ENCODE measurements around the gene ZNRD2. TPM values are rescaled to one million over a fixed set of nuclear protein-coding genes. Genes with fewer than 3 reads are reported as not detected.

Gene ZNRD2
- total RNA-seq, 4 donors from 2014 or later: 41.9 to 62.9 (median 50.6) TPM

- no peak for DNase-seq (ENCODE audit: low spot score in 2 of 2)
- WGBS, 2 donors: 38 to 65% methylated on average over 2 to 5 of the region's 5 CpGs
- no peak for TF ChIP-seq CTCF (IDR thresholded peaks at IDR 0.05)
- no peak for TF ChIP-seq POLR2A (IDR thresholded peaks at IDR 0.05)
- no peak overlapping the region for H3K4me3 ChIP-seq (ENCODE audit: low read depth, poor library complexity, severe bottlenecking)
- intact Hi-C loops (cut with DNase I; ENCODE audit: low total_unique reads): no loop called here
Measured at GRCh38 chr11:65559535-65559934, 10.7 kb upstream of the ZNRD2 start.

GRCh38 chr11:65559951-65560537, 10.2 kb upstream of the ZNRD2 start:
- intact Hi-C loops (cut with DNase I; ENCODE audit: low total_unique reads): no loop called here
- no peak overlapping the region for H3K4me3 ChIP-seq (ENCODE audit: low read depth, poor library complexity, severe bottlenecking)
- 25 to 28% methylated on average over 5 of the region's 5 CpGs for WGBS, 2 donors
- TF ChIP-seq CTCF (IDR thresholded peaks at IDR 0.05): no peak
- TF ChIP-seq POLR2A (IDR thresholded peaks at IDR 0.05): no peak
- DNase-seq (ENCODE audit: low spot score in 2 of 2): no peak

DNA sequence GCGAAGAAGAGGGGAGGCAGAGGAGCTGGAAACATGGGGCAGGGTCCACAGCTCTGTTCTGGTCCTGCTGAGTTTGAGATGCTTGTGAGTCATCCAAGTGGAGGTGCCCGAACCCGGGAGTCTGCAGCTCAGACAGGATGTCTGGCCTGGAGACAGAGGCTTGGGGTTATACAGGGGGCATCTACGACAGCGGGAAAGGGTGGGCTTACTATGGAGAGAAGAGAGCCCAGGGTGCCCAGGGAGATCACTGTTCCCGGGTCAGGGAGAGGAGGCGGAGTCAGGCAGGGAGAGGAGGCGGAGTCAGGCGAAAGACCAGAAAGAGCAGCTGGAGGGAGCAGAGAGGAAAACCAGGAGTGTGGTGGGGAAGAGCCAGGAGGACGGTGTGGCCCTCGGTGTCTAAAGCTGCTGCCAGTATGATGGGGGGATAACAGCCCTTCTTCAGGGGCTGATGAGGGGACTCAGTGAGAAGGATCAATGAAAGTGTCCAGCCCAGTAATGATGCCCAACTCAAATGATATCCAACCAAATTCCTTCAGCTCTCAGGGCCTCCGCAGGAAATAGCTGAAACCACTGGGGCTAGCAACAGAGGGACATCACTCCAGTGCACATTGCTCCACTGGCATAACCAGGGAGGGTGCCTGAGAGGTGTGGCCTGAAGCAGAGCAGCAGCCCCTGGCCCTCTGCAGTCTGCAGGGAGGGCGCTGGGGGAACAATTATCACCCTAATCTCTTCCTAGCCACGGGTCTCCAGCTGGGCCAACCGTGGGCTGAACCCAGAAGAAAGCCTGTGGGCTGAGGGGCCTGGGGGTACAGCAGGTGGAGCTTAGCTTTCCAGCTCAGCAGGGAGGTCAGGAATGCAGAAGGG, 9.5 kb upstream of the ZNRD2 start:
- no peak for DNase-seq (ENCODE audit: low spot score in 2 of 2)
- WGBS, 2 donors: 28 to 33% methylated on average over 15 of the region's 15 CpGs
- TF ChIP-seq CTCF (IDR thresholded peaks at IDR 0.05) (no peak), POLR2A (IDR thresholded peaks at IDR 0.05) (no peak)
- H3K4me3 ChIP-seq (ENCODE audit: low read depth, poor library complexity, severe bottlenecking): no peak overlapping the region
- intact Hi-C loops (cut with DNase I; ENCODE audit: low total_unique reads): no loop called here

DNA sequence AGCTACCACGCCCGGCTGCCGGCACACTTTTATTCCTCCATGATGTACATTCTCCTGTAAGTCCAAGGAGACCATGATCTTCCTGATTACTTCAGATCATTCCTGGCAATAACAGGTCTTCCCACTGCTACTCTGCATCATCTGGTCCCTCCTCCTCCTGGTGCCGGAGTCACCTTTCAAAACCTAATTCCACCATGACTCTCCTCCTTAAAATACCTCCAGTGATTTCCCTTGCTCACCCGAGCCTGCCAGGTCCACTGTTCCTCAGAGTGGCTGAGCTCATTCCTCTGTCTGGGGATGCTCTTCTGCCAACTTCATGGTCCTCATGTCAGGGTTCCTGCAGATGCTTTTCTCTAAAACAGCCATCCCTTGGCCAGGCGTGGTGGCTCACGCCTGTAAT, 8.3 kb upstream of the ZNRD2 start:
- DNase-seq (ENCODE audit: low spot score in 2 of 2): no peak
- no peak overlapping the region for H3K4me3 ChIP-seq (ENCODE audit: low read depth, poor library complexity, severe bottlenecking)
- intact Hi-C loops (cut with DNase I; ENCODE audit: low total_unique reads): no loop called here
- 91 to 92% methylated on average over 7 of the region's 7 CpGs for WGBS, 2 donors
- TF ChIP-seq CTCF (IDR thresholded peaks at IDR 0.05) (no peak), POLR2A (IDR thresholded peaks at IDR 0.05) (no peak)

DNA sequence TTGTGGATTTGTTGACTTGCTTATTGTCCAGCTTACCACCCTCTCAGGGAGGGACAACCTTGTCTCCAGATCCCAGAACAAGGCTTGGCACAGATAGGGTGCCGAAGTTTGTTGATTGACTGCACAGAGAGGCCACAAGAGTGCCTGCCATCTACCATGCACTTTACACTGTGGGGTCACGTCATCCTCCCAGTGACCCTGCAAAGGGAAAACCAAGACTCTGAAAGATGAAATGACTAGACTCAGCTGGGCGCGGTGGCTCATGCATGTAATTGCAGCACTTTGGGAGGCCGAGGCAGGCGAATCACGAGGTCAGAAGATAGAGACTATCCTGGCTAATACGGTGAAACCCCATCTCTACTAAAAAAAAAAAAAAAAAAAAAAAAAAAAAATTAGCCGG, 7.5 kb upstream of the ZNRD2 start:
- intact Hi-C loops (cut with DNase I; ENCODE audit: low total_unique reads): no loop called here

More for the DNA sequence above, 7.5 kb upstream of the ZNRD2 start:
- H3K4me3 ChIP-seq (ENCODE audit: low read depth, poor library complexity, severe bottlenecking): no peak overlapping the region
- TF ChIP-seq POLR2A (IDR thresholded peaks at IDR 0.05): no peak
- no peak for TF ChIP-seq CTCF (IDR thresholded peaks at IDR 0.05)
- WGBS, 2 donors: 85 to 89% methylated on average over 9 of the region's 9 CpGs
- no peak for DNase-seq (ENCODE audit: low spot score in 2 of 2)
